ENCODE data around the gene LSR. TPM values are rescaled to one million over a fixed set of nuclear protein-coding genes. Genes with fewer than 3 reads are reported as not detected.

LSR gene
- total and polyA plus RNA-seq, 2 of the 4 experiments (the other 2 are of a cell fraction) = 0.18 to 0.44 TPM

- H2BK120ac ChIP-seq (ENCODE audit: low read depth, low read length) = no peak overlapping the region
- H3K27ac ChIP-seq (ENCODE audit: insufficient read depth, low read length) = no peak overlapping the region
- POLR2A ChIA-PET (ENCODE audit: unreplicated experiment) = interaction anchor here (0.6 kb wide), 1 partner anchor 207 kb away, joined by 3 read pairs; no protein-coding TSS in a partner anchor
- H3K36me3 ChIP-seq (ENCODE audit: control insufficient read depth, insufficient read depth, low read length) = no peaks in the 10 kb centered on the region
- H3K9ac ChIP-seq (ENCODE audit: low read depth, low read length) = no peak overlapping the region
- H3K4ac ChIP-seq (ENCODE audit: low read depth, low read length) = no peak overlapping the region
- no peak overlapping the region for H3K56ac ChIP-seq (ENCODE audit: extremely low read depth, insufficient read depth, low read length)
- H4K91ac ChIP-seq (ENCODE audit: insufficient read depth, low read depth, low read length) = no peak overlapping the region
- H2AK5ac ChIP-seq (ENCODE audit: low read depth, low read length) = no peak overlapping the region
- dilution Hi-C loops (cut with HindIII; ENCODE audit: low sequenced_read_pairs, unreplicated experiment) (no loop called here), intact Hi-C loops (cut with micrococcal nuclease) (no loop called here), in situ Hi-C loops (cut with MboI; ENCODE audit: low sequenced_read_pairs) (no loop called here)
- H2BK20ac ChIP-seq (ENCODE audit: low read depth, low read length) = no peak overlapping the region
- no peaks in the 10 kb centered on the region for H3K9me3 ChIP-seq (ENCODE audit: control insufficient read depth, insufficient read depth, low read length)
- no peak overlapping the region for H2BK5ac ChIP-seq (ENCODE audit: low read depth, low read length, poor library complexity, severe bottlenecking)
- no peak overlapping the region for H3K18ac ChIP-seq (ENCODE audit: low read depth, low read length)
- ATAC-seq (ENCODE audit: low read depth) (no peak), DNase-seq (no peak)
- H3K4me2 ChIP-seq (ENCODE audit: low read depth, low read length) = no peak overlapping the region
- H4K20me1 ChIP-seq (ENCODE audit: insufficient read depth, low read length) = no peaks in the 10 kb centered on the region
- H3K9me1 ChIP-seq (ENCODE audit: insufficient read depth, low read length) = no peaks in the 10 kb centered on the region
- no peak overlapping the region for H3K14ac ChIP-seq (replicated peaks; ENCODE audit: low read depth, low read length)
- H2AFZ ChIP-seq (replicated peaks; ENCODE audit: low read length, poor library complexity) = no peak overlapping the region
- BruUV-seq (replicated peaks) = no TSS peak
- H2AK9ac ChIP-seq (replicated peaks; ENCODE audit: low read depth, low read length, poor library complexity) = no peak overlapping the region
- no peak overlapping the region for H2BK15ac ChIP-seq (ENCODE audit: low read depth, low read length)
- TF ChIP-seq, protein P1, sequence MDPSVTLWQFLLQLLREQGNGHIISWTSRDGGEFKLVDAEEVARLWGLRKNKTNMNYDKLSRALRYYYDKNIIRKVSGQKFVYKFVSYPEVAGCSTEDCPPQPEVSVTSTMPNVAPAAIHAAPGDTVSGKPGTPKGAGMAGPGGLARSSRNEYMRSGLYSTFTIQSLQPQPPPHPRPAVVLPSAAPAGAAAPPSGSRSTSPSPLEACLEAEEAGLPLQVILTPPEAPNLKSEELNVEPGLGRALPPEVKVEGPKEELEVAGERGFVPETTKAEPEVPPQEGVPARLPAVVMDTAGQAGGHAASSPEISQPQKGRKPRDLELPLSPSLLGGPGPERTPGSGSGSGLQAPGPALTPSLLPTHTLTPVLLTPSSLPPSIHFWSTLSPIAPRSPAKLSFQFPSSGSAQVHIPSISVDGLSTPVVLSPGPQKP (IDR thresholded peaks at IDR 0.05; ENCODE audit: borderline replicate concordance, low read depth, low read length) = no peak
- TF ChIP-seq POLR2A (IDR thresholded peaks at IDR 0.05; ENCODE audit: low read depth, low read length) = no peak
- no peak for TF ChIP-seq RFX5 (IDR thresholded peaks at IDR 0.05; ENCODE audit: low read depth, low read length)
- no peak for TF ChIP-seq SMC3 (IDR thresholded peaks at IDR 0.05; ENCODE audit: low read depth, low read length)
- TF ChIP-seq CEBPB (IDR thresholded peaks at IDR 0.05; ENCODE audit: low read depth, low read length) = no peak
- no peak for TF ChIP-seq MAZ (IDR thresholded peaks at IDR 0.05; ENCODE audit: borderline replicate concordance, low read depth, low read length)
- no peak for TF ChIP-seq NFE2L2 (IDR thresholded peaks at IDR 0.05; ENCODE audit: low read depth, low read length)
- no peak for TF ChIP-seq MXI1 (IDR thresholded peaks at IDR 0.05; ENCODE audit: borderline replicate concordance, low read depth, low read length)
- no peak for TF ChIP-seq RAD21 (IDR thresholded peaks at IDR 0.05; ENCODE audit: low read length)
- TF ChIP-seq FOS (IDR thresholded peaks at IDR 0.05; ENCODE audit: low read depth, low read length) = no peak
- no peak for TF ChIP-seq MAFK (IDR thresholded peaks at IDR 0.05; ENCODE audit: low read depth, low read length)
- TF ChIP-seq RCOR1 (IDR thresholded peaks at IDR 0.05; ENCODE audit: insufficient replicate concordance, low read length) = no peak
- no peak for TF ChIP-seq CHD1 (IDR thresholded peaks at IDR 0.05; ENCODE audit: low read depth, low read length)
- TF ChIP-seq, protein P2, sequence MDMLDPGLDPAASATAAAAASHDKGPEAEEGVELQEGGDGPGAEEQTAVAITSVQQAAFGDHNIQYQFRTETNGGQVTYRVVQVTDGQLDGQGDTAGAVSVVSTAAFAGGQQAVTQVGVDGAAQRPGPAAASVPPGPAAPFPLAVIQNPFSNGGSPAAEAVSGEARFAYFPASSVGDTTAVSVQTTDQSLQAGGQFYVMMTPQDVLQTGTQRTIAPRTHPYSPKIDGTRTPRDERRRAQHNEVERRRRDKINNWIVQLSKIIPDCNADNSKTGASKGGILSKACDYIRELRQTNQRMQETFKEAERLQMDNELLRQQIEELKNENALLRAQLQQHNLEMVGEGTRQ (IDR thresholded peaks at IDR 0.05; ENCODE audit: low read depth, low read length) = no peak
- TF ChIP-seq CTCF (conservative IDR thresholded peaks at IDR 0.05; ENCODE audit: low read depth, low read length) = no peak
- no peak for TF ChIP-seq BHLHE40 (IDR thresholded peaks at IDR 0.05; ENCODE audit: low read depth, low read length)
- peaks cover 25% of the 10 kb centered on the region for H3K27me3 ChIP-seq (ENCODE audit: control insufficient read depth, insufficient read depth, low read length)
- no peaks in the 10 kb centered on the region for H3K79me1 ChIP-seq (ENCODE audit: low read depth in 1 of 2, low read length in 2 of 2)
- CTCF ChIA-PET = interaction anchor here (0.6 kb wide), 1 partner anchor 146 kb away, joined by 3 read pairs; no protein-coding TSS in a partner anchor
- H3K4me1 ChIP-seq (ENCODE audit: control insufficient read depth, insufficient read depth, low read length) = no peaks in the 10 kb centered on the region
- no peak overlapping the region for H4K8ac ChIP-seq (ENCODE audit: low read depth in 2 of 2, low read length in 2 of 2)
- WGBS, 2 experiments (ENCODE audit: extremely low coverage in 2 of 2, insufficient read length in 1 of 2) = no CpG with 5 or more reads among the region's 2 CpGs
- no peak overlapping the region for H3K4me3 ChIP-seq (ENCODE audit: insufficient read depth, low read depth, low read length)
- no peak overlapping the region for H4K5ac ChIP-seq (ENCODE audit: low read depth, low read length)
- H3K23ac ChIP-seq (ENCODE audit: low read depth, low read length) = no peak overlapping the region
Observed at GRCh38 chr19:35288331-35288730, 39.5 kb downstream of the LSR start.

All from IMR-90 (cell line).